Upper lobe of left lung (tissue), 4 donors: ENCODE results near the gene FXYD7.

Experiments
- CTCF ChIP-seq, 6 experiments: fragments of 450-650 bp in 4 of 6; fragments of 200-600 bp in 2 of 6; sonication (generic) in 2 of 6; IDR thresholded peaks; one replicate each; pipeline ENCODE4 v1.5.1; 2016 to 2019; ENCODE audit warnings: antibody characterized with exemption in 6 of 6
- EP300 ChIP-seq, 4 donors: sonication (generic); formaldehyde crosslinking; IDR thresholded peaks; one replicate each; pipeline ENCODE4 v1.5.1; 2017; ENCODE audit warnings: antibody characterized with exemption in 4 of 4, control low read depth in 2 of 4

- TF ChIP-seq EP300 (IDR thresholded peaks at IDR 0.05) = no peak
- TF ChIP-seq CTCF (IDR thresholded peaks at IDR 0.05) = peak; percentile 87 to 96 (median 92)
Measured at GRCh38 chr19:35135389-35135909, 7.6 kb upstream of the FXYD7 start.
